ENCODE data around the gene C2CD4D. TPM values are rescaled to one million over a fixed set of nuclear protein-coding genes. Genes with fewer than 3 reads are reported as not detected.

C2CD4D gene
- total RNA-seq, 2 donors from 2014 or later: 0.44 to 0.82 TPM

GRCh38 chr1:151847867-151848596 is 8.4 kb upstream of the C2CD4D start:
- H3K27ac Mint-ChIP-seq: no peak overlapping the region
- H3K9me3 Mint-ChIP-seq: no peaks in the 10 kb centered on the region
- H3K4me3 Mint-ChIP-seq: no peak overlapping the region
- no peak overlapping the region for H3K9ac ChIP-seq (ENCODE audit: extremely low read depth, low read length, poor library complexity, severe bottlenecking)
- no peaks in the 10 kb centered on the region for H3K27me3 ChIP-seq (ENCODE audit: control insufficient read depth, insufficient read depth, low read length, poor library complexity, severe bottlenecking)
- H3K4me3 ChIP-seq (ENCODE audit: low read length): no peak overlapping the region
- no peak overlapping the region for H3K27ac ChIP-seq (ENCODE audit: low read depth, low read length)
- H3K9me3 ChIP-seq (ENCODE audit: control insufficient read depth, low read length): no peaks in the 10 kb centered on the region
- no peak for TF ChIP-seq CTCF (conservative IDR thresholded peaks at IDR 0.05)
- no peaks in the 10 kb centered on the region for H3K36me3 Mint-ChIP-seq (ENCODE audit: low read depth)
- H3K36me3 ChIP-seq (ENCODE audit: control insufficient read depth, insufficient read depth, low read length): no peaks in the 10 kb centered on the region
- H3K4me1 ChIP-seq (ENCODE audit: control insufficient read depth, insufficient read depth, low read length): peaks cover 4% of the 10 kb centered on the region
- H3K4me1 Mint-ChIP-seq: peaks cover 9% of the 10 kb centered on the region
- WGBS, 2 experiments (ENCODE audit: insufficient coverage in 1 of 2, insufficient read length in 1 of 2): 44 to 87% methylated on average over 1 to 11 of the region's 11 CpGs
- H3K27me3 Mint-ChIP-seq (ENCODE audit: insufficient read depth): peaks cover 21% of the 10 kb centered on the region
- peak; percentile 32 for DNase-seq

- no peak for TF ChIP-seq CTCF (conservative IDR thresholded peaks at IDR 0.05)
- DNase-seq: peak; percentile 50
- H3K4me3 ChIP-seq (ENCODE audit: low read length): no peak overlapping the region
- no peaks in the 10 kb centered on the region for H3K9me3 ChIP-seq (ENCODE audit: control insufficient read depth, low read length)
- no peaks in the 10 kb centered on the region for H3K27me3 ChIP-seq (ENCODE audit: control insufficient read depth, insufficient read depth, low read length, poor library complexity, severe bottlenecking)
- H3K4me1 ChIP-seq (ENCODE audit: control insufficient read depth, insufficient read depth, low read length): peaks cover 4% of the 10 kb centered on the region
- Mint-ChIP-seq H3K4me3 (no peak overlapping the region), H3K36me3 (ENCODE audit: low read depth) (no peaks in the 10 kb centered on the region), H3K4me1 (peaks cover 9% of the 10 kb centered on the region), H3K9me3 (no peaks in the 10 kb centered on the region), H3K27ac (peak overlapping the region; percentile 10), H3K27me3 (ENCODE audit: insufficient read depth) (peaks cover 16% of the 10 kb centered on the region)
- WGBS, 2 experiments (ENCODE audit: insufficient coverage in 1 of 2, insufficient read length in 1 of 2): 76 to 85% methylated on average over 4 to 8 of the region's 8 CpGs
- no peak overlapping the region for H3K9ac ChIP-seq (ENCODE audit: extremely low read depth, low read length, poor library complexity, severe bottlenecking)
- no peaks in the 10 kb centered on the region for H3K36me3 ChIP-seq (ENCODE audit: control insufficient read depth, insufficient read depth, low read length)
- no peak overlapping the region for H3K27ac ChIP-seq (ENCODE audit: low read depth, low read length)
Measured at GRCh38 chr1:151846686-151847237, 7.1 kb upstream of the C2CD4D start.

- Mint-ChIP-seq H3K4me1 (peaks cover 9% of the 10 kb centered on the region), H3K36me3 (ENCODE audit: low read depth) (no peaks in the 10 kb centered on the region), H3K27ac (peak overlapping the region; percentile 10), H3K4me3 (no peak overlapping the region), H3K27me3 (ENCODE audit: insufficient read depth) (peaks cover 15% of the 10 kb centered on the region), H3K9me3 (no peaks in the 10 kb centered on the region)
- H3K27ac ChIP-seq (ENCODE audit: low read depth, low read length): no peak overlapping the region
- no peaks in the 10 kb centered on the region for H3K9me3 ChIP-seq (ENCODE audit: control insufficient read depth, low read length)
- 56 to 66% methylated on average over 5 to 6 of the region's 6 CpGs for WGBS, 2 experiments (ENCODE audit: insufficient coverage in 1 of 2, insufficient read length in 1 of 2)
- H3K9ac ChIP-seq (ENCODE audit: extremely low read depth, low read length, poor library complexity, severe bottlenecking): no peak overlapping the region
- peaks cover 4% of the 10 kb centered on the region for H3K4me1 ChIP-seq (ENCODE audit: control insufficient read depth, insufficient read depth, low read length)
- peak; percentile 84 for DNase-seq
- no peaks in the 10 kb centered on the region for H3K36me3 ChIP-seq (ENCODE audit: control insufficient read depth, insufficient read depth, low read length)
- TF ChIP-seq CTCF (conservative IDR thresholded peaks at IDR 0.05): peak; percentile 35
- no peak overlapping the region for H3K4me3 ChIP-seq (ENCODE audit: low read length)
- H3K27me3 ChIP-seq (ENCODE audit: control insufficient read depth, insufficient read depth, low read length, poor library complexity, severe bottlenecking): peaks cover 2% of the 10 kb centered on the region
Measured at GRCh38 chr1:151846062-151846568, 6.5 kb upstream of the C2CD4D start.
